ENCODE data around the gene IRAK1. TPM values are rescaled to one million over a fixed set of nuclear protein-coding genes. Genes with fewer than 3 reads are reported as not detected.

The IRAK1 gene
- total RNA-seq, 1 donor from 2014 or later, result 96.9 TPM

- TF ChIP-seq CTCF (IDR thresholded peaks at IDR 0.05; ENCODE audit: unreplicated experiment), result no peak
- Mint-ChIP-seq H3K27ac (peak overlapping the region; percentile 78), H3K36me3 (ENCODE audit: insufficient read depth) (peaks cover 4% of the 10 kb centered on the region), H3K27me3 (no peaks in the 10 kb centered on the region), H3K9me3 (ENCODE audit: low read depth) (peaks cover 4% of the 10 kb centered on the region), H3K4me3 (ENCODE audit: low read depth) (peak overlapping the region; percentile 78), H3K4me1 (ENCODE audit: low read depth) (peaks cover 19% of the 10 kb centered on the region)
- no peak for DNase-seq (ENCODE audit: low spot score, unreplicated experiment)
These were observed 561 bp downstream of the IRAK1 start for GRCh38 chrX:154019061-154019621.

- peak overlapping the region; percentile 78 for H3K27ac Mint-ChIP-seq
- peaks cover 19% of the 10 kb centered on the region for H3K4me1 Mint-ChIP-seq (ENCODE audit: low read depth)
- H3K27me3 Mint-ChIP-seq, result no peaks in the 10 kb centered on the region
- H3K4me3 Mint-ChIP-seq (ENCODE audit: low read depth), result peak overlapping the region; percentile 78
- peaks cover 4% of the 10 kb centered on the region for H3K9me3 Mint-ChIP-seq (ENCODE audit: low read depth)
- DNase-seq (ENCODE audit: low spot score, unreplicated experiment), result no peak
- no peak for TF ChIP-seq CTCF (IDR thresholded peaks at IDR 0.05; ENCODE audit: unreplicated experiment)
- peaks cover 4% of the 10 kb centered on the region for H3K36me3 Mint-ChIP-seq (ENCODE audit: insufficient read depth)
These were observed 1.1 kb downstream of the IRAK1 start for GRCh38 chrX:154018518-154019060.

- H3K4me3 Mint-ChIP-seq (ENCODE audit: low read depth), result peak overlapping the region; percentile 40
- H3K27ac Mint-ChIP-seq, result no peak overlapping the region
- H3K4me1 Mint-ChIP-seq (ENCODE audit: low read depth), result peaks cover 15% of the 10 kb centered on the region
- no peak for DNase-seq (ENCODE audit: low spot score, unreplicated experiment)
- H3K36me3 Mint-ChIP-seq (ENCODE audit: insufficient read depth), result peaks cover 4% of the 10 kb centered on the region
- H3K27me3 Mint-ChIP-seq, result no peaks in the 10 kb centered on the region
- TF ChIP-seq CTCF (IDR thresholded peaks at IDR 0.05; ENCODE audit: unreplicated experiment), result no peak
- H3K9me3 Mint-ChIP-seq (ENCODE audit: low read depth), result peaks cover under 1% of the 10 kb centered on the region
These were observed 1.8 kb downstream of the IRAK1 start for GRCh38 chrX:154017766-154018517.

GRCh38 chrX:154016366-154017076 lies 3.2 kb downstream of the IRAK1 start:
- Mint-ChIP-seq H3K4me1 (ENCODE audit: low read depth) (peaks cover 10% of the 10 kb centered on the region), H3K27me3 (no peaks in the 10 kb centered on the region), H3K36me3 (ENCODE audit: insufficient read depth) (peaks cover 4% of the 10 kb centered on the region), H3K27ac (no peak overlapping the region), H3K4me3 (ENCODE audit: low read depth) (no peak overlapping the region), H3K9me3 (ENCODE audit: low read depth) (no peaks in the 10 kb centered on the region)
- no peak for TF ChIP-seq CTCF (IDR thresholded peaks at IDR 0.05; ENCODE audit: unreplicated experiment)
- DNase-seq (ENCODE audit: low spot score, unreplicated experiment), result no peak

- peaks cover 4% of the 10 kb centered on the region for H3K36me3 Mint-ChIP-seq (ENCODE audit: insufficient read depth)
- H3K9me3 Mint-ChIP-seq (ENCODE audit: low read depth), result no peaks in the 10 kb centered on the region
- no peak for DNase-seq (ENCODE audit: low spot score, unreplicated experiment)
- peak overlapping the region; percentile 1 for H3K4me3 Mint-ChIP-seq (ENCODE audit: low read depth)
- H3K4me1 Mint-ChIP-seq (ENCODE audit: low read depth), result peaks cover 10% of the 10 kb centered on the region
- TF ChIP-seq CTCF (IDR thresholded peaks at IDR 0.05; ENCODE audit: unreplicated experiment), result no peak
- H3K27ac Mint-ChIP-seq, result no peak overlapping the region
- H3K27me3 Mint-ChIP-seq, result no peaks in the 10 kb centered on the region
These were observed 4.0 kb downstream of the IRAK1 start for GRCh38 chrX:154015581-154016264.
